OCI-LY3 (cell line): Measurements from ENCODE around the gene DUXB.

Experiments used
- H2AFZ ChIP-seq: fragments of 200-600, 300-600 bp; shearing (Covaris generic); 2 replicates; pipeline ENCODE4 v1.6.0; 2014; ENCODE audit warnings: antibody characterized with exemption, low read depth, low read length
- H3K27ac ChIP-seq: fragments of 200-600, 300-600 bp; sonication (generic); 2 replicates; pipeline ENCODE4 v1.5.1; 2014; ENCODE audit warnings: mild to moderate bottlenecking, low read length, moderate library complexity, mixed read lengths
- H3K27me3 ChIP-seq: fragments of 200-600, 300-600 bp; sonication (generic); 2 replicates; pipeline ENCODE4 v1.6.1; 2014; ENCODE audit warnings: low read depth, low read length, mixed read lengths
- H3K36me3 ChIP-seq: fragments of 200-600, 300-600 bp; sonication (generic); replicated peaks from 2 replicates; pipeline ENCODE3; 2014; ENCODE audit warnings: low read depth, low read length, mixed read lengths
- H3K4me1 ChIP-seq: fragments of 300-600, 200-600 bp; sonication (generic); 2 replicates; pipeline ENCODE4 v1.6.1; 2014; ENCODE audit warnings: low read length, mixed read lengths
- H3K4me2 ChIP-seq: fragments of 200-600, 300-600 bp; sonication (generic); 2 replicates; pipeline ENCODE4 v1.6.1; 2014; ENCODE audit warnings: low read length, mixed read lengths
- H3K4me3 ChIP-seq: fragments of 300-600, 200-600 bp; sonication (generic); 2 replicates; pipeline ENCODE4 v1.5.1; 2014; ENCODE audit warnings: antibody characterized with exemption, mild to moderate bottlenecking, low read length, moderate library complexity
- H3K79me2 ChIP-seq: fragments of 300-600, 200-600 bp; shearing (Covaris generic); 2 replicates; pipeline ENCODE4 v1.6.1; 2014; ENCODE audit warnings: mild to moderate bottlenecking, low read length, mixed read lengths
- H3K9ac ChIP-seq: fragments of 300-600, 200-600 bp; shearing (Covaris generic); 2 replicates; pipeline ENCODE4 v1.6.0; 2014; ENCODE audit warnings: mild to moderate bottlenecking, low read length, moderate library complexity
- H3K9me3 ChIP-seq: fragments of 200-600, 300-600 bp; shearing (Covaris generic); 2 replicates; pipeline ENCODE4 v1.6.1; 2014; ENCODE audit warnings: low read length, mixed read lengths; ENCODE audit not compliant: insufficient read depth
- H4K20me1 ChIP-seq: fragments of 200-600, 300-600 bp; sonication (generic); 2 replicates; pipeline ENCODE4 v1.6.1; 2016; ENCODE audit warnings: low read length, mixed read lengths; ENCODE audit not compliant: insufficient read depth
- CTCF ChIP-seq: fragments of 200-600, 300-600 bp; sonication (generic); IDR thresholded peaks from 2 replicates; pipeline ENCODE4 v1.5.1; 2014; ENCODE audit warnings: antibody characterized with exemption, low read length, low read depth
- EZH2phosphoT487 ChIP-seq: fragments of 200-600 bp; shearing (Covaris generic); IDR thresholded peaks from 2 replicates; pipeline ENCODE4 v1.6.1; 2018; ENCODE audit warnings: antibody characterized with exemption, mixed run types, low read depth

Gene DUXB

DNA sequence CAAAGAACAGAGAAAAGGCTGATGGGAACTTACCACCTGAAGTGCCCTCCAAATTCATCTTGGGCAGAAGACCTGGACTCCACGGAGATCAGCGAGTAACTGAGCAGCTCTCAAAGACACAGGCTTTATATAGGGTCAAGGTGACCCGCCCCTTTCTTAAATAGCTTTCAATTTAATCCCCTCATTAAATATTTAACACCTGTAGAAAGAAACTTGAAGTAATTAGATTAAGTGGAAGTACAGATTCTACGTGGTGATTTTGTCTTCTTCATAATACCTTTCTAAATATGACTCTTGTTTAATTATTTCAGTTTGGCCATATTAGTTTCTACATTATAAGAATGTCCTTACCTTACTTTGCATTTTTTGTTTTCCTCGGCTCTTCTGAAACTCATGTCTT, at the start of gene DUXB:
TSS of gene DUXB (minus strand) at position 101 of the 400 bp plus-strand sequence. CDS start at position 58, 43 bp downstream.
- Histone ChIP-seq H3K79me2 (no peaks in the 10 kb centered on the region), H3K4me2 (no peak within 1 kb of the TSS), H3K36me3 (no peaks in the 10 kb centered on the region), H2AFZ (no peak within 1 kb of the TSS), H3K9ac (no peak within 1 kb of the TSS), H3K27ac (no peak within 1 kb of the TSS), H3K9me3 (no peaks in the 10 kb centered on the region), H4K20me1 (no peaks in the 10 kb centered on the region), H3K4me1 (no peaks in the 10 kb centered on the region), H3K4me3 (no peak within 1 kb of the TSS), H3K27me3 (no peaks in the 10 kb centered on the region)
- TF ChIP-seq CTCF, result no peak
- no peak for TF ChIP-seq EZH2phosphoT487

- peaks cover 6% of the 10 kb centered on the region for H3K4me1 ChIP-seq
- no peak overlapping the region for H3K9ac ChIP-seq
- no peak overlapping the region for H2AFZ ChIP-seq
- peaks cover 4% of the 10 kb centered on the region; the same call in 1 of the 2 replicates for H3K9me3 ChIP-seq
- no peak for TF ChIP-seq EZH2phosphoT487
- no peak for TF ChIP-seq CTCF
- H3K4me3 ChIP-seq, result no peak overlapping the region
- no peaks in the 10 kb centered on the region for H4K20me1 ChIP-seq
- H3K4me2 ChIP-seq, result no peak overlapping the region
- no peaks in the 10 kb centered on the region for H3K27me3 ChIP-seq
- H3K27ac ChIP-seq, result no peak overlapping the region
- H3K79me2 ChIP-seq, result no peaks in the 10 kb centered on the region
- no peaks in the 10 kb centered on the region for H3K36me3 ChIP-seq
Observed at GRCh38 chr16:75750528-75750927, 49.3 kb upstream of the DUXB start.

DNA sequence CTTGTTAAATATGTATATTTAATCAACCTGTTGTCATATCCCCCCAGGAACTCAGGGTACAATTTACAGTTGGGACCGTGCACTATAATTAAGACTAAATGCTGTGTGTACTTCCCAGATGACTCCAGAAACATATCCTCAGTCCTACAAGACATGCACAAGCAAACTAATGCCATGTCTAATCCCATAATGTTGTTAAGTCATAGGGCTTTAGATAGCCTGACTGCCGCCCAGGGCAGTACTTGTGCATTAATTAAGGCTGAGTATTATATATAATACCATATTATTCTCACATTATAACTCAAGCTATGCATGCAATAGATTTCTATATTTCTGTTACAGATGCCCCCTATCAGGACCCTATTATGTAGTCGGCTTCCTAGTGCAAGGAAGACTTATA, 45.1 kb upstream of the DUXB start:
- Histone ChIP-seq H2AFZ (no peak overlapping the region), H3K9me3 (peaks cover 34% of the 10 kb centered on the region), H3K4me2 (no peak overlapping the region), H3K79me2 (no peaks in the 10 kb centered on the region), H3K27me3 (no peaks in the 10 kb centered on the region), H3K36me3 (no peaks in the 10 kb centered on the region), H3K27ac (no peak overlapping the region), H3K9ac (no peak overlapping the region), H4K20me1 (no peaks in the 10 kb centered on the region), H3K4me3 (no peak overlapping the region), H3K4me1 (peaks cover 13% of the 10 kb centered on the region)
- TF ChIP-seq CTCF, result no peak
- TF ChIP-seq EZH2phosphoT487, result no peak

DNA sequence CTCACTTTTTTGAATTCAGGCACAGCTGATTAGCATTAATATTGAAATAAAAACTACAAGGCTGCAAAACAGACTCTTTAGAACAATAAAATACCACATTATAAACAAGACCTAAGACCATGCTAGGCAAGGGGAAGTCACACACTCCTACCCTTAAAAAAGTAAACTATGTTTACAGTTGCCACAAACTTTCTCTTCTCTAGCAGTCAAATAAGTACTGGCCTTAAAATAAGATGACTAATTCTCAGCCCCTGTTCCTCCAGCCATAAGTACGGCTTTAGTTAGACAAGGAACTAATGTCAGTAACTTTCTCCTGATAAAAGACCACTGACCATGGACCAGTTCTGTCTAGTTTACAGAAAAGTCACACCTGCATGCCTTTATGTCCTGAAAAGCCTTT, 44.6 kb upstream of the DUXB start:
- Histone ChIP-seq H3K27me3 (no peaks in the 10 kb centered on the region), H3K4me1 (peaks cover 13% of the 10 kb centered on the region), H4K20me1 (no peaks in the 10 kb centered on the region), H3K9me3 (peaks cover 37% of the 10 kb centered on the region), H3K4me2 (peak overlapping the region; percentile 1; the same call in 1 of the 2 replicates), H3K4me3 (no peak overlapping the region), H3K36me3 (no peaks in the 10 kb centered on the region), H3K9ac (no peak overlapping the region), H3K27ac (no peak overlapping the region), H3K79me2 (no peaks in the 10 kb centered on the region), H2AFZ (no peak overlapping the region)
- TF ChIP-seq CTCF (no peak), EZH2phosphoT487 (no peak)
